GOT3 (cell line): ENCODE results near the gene SIRT7.

ENCODE experiments used
- DNase-seq: peaks from one replicate; lab custom pipeline; 2025; ENCODE audit warnings: mixed read lengths; lab: John Stamatoyannopoulos, UW

The SIRT7 gene

GRCh38 chr17:81917565-81918332 lies at the start of gene SIRT7:
TSS of gene SIRT7 (minus strand) at chr17:81918176. CDS start at chr17:81918131, 45 bp downstream.
- peak; percentile 40 for DNase-seq

GRCh38 chr17:81967244-81967532 lies 49.2 kb upstream of the SIRT7 start:
- DNase-seq, result no peak

GRCh38 chr17:81966343-81967243 lies 48.6 kb upstream of the SIRT7 start:
- DNase-seq, result no peak

GRCh38 chr17:81964081-81964849 lies 46.3 kb upstream of the SIRT7 start:
- no peak for DNase-seq

- no peak for DNase-seq
These were observed 44.8 kb upstream of the SIRT7 start for GRCh38 chr17:81962499-81963441.

- DNase-seq, result no peak
These were observed 43.8 kb upstream of the SIRT7 start for GRCh38 chr17:81961521-81962498.

GRCh38 chr17:81961087-81961511 lies 43.1 kb upstream of the SIRT7 start, which contains the start of gene NOTUM:
TSS of gene NOTUM (minus strand) at chr17:81961187. CDS start at chr17:81960909, 278 bp downstream.
- DNase-seq, result no peak

- DNase-seq, result no peak
These were observed 42.4 kb upstream of the SIRT7 start for GRCh38 chr17:81960130-81960958.

GRCh38 chr17:81959362-81960129 lies 41.6 kb upstream of the SIRT7 start:
- peak; percentile 28 for DNase-seq

- no peak for DNase-seq
These were observed 40.8 kb upstream of the SIRT7 start for GRCh38 chr17:81958633-81959342.

- no peak for DNase-seq
These were observed 39.9 kb upstream of the SIRT7 start for GRCh38 chr17:81957691-81958432.

- DNase-seq, result no peak
These were observed 38.9 kb upstream of the SIRT7 start for GRCh38 chr17:81956607-81957589.

- DNase-seq, result no peak
These were observed 38.0 kb upstream of the SIRT7 start for GRCh38 chr17:81955756-81956544.

GRCh38 chr17:81955058-81955681 lies 37.2 kb upstream of the SIRT7 start:
- DNase-seq, result no peak
